Lower lobe of right lung (tissue), 2 donors: ENCODE measurements around the gene AUNIP. TPM values are rescaled to one million over a fixed set of nuclear protein-coding genes. Genes with fewer than 3 reads are reported as not detected.
A peak's percentile ranks its signal among the peaks of the same experiment; 100 is the strongest.

Source experiments
- ATAC-seq, 2 donors: fragments of 200-7000 bp; cut with Tn5 transposase; one replicate each; pipeline ENCODE4 v1.9.1; 2020 to 2022; ENCODE audit warnings: mild to moderate bottlenecking in 2 of 2, moderate library complexity in 2 of 2
- DNase-seq: peaks from one replicate; pipeline ENCODE4 v3.0.0-alpha.2; 2020
- H3K27ac ChIP-seq: fragments of 200-600 bp; one replicate; pipeline ENCODE4 v1.8.0; 2022
- H3K27me3 ChIP-seq: fragments of 200-600 bp; one replicate; pipeline ENCODE4 v1.8.0; 2022; ENCODE audit warnings: low read depth
- H3K36me3 ChIP-seq: fragments of 200-600 bp; one replicate; pipeline ENCODE4 v1.8.0; 2022; ENCODE audit warnings: mild to moderate bottlenecking
- H3K4me1 ChIP-seq: fragments of 200-600 bp; one replicate; pipeline ENCODE4 v1.8.0; 2022
- H3K4me3 ChIP-seq: fragments of 200-600 bp; one replicate; pipeline ENCODE4 v1.8.0; 2022; ENCODE audit warnings: mild to moderate bottlenecking
- H3K9me3 ChIP-seq: fragments of 200-600 bp; one replicate; pipeline ENCODE4 v1.8.0; 2022
- intact Hi-C: fragments of 100-400 bp; cut with DNase I; formaldehyde crosslinking; loops from one replicate; pipeline ENCODE4 v1.11.0; 2022
- total RNA-seq: library from RNA; stranded (reverse); fragmentation: NEBNext Ultra II Directional; extraction: Animal tissue kit (Norgen Biotek cat#: 25700); gene quantifications from one replicate; pipeline ENCODE4 v1.2.1, GENCODE V29; 2021
- TF ChIP-seq, protein P1 (sequence below): fragments of 200-600 bp; IDR thresholded peaks from one replicate; pipeline ENCODE4 v1.8.0; 2022; ENCODE audit warnings: antibody characterized with exemption, mild to moderate bottlenecking
- donor health status: DM: no; HTN: yes; CAD: no; lungs with severe emphysema.

The AUNIP gene
- total RNA-seq, 1 donor from 2014 or later: not detected

DNA sequence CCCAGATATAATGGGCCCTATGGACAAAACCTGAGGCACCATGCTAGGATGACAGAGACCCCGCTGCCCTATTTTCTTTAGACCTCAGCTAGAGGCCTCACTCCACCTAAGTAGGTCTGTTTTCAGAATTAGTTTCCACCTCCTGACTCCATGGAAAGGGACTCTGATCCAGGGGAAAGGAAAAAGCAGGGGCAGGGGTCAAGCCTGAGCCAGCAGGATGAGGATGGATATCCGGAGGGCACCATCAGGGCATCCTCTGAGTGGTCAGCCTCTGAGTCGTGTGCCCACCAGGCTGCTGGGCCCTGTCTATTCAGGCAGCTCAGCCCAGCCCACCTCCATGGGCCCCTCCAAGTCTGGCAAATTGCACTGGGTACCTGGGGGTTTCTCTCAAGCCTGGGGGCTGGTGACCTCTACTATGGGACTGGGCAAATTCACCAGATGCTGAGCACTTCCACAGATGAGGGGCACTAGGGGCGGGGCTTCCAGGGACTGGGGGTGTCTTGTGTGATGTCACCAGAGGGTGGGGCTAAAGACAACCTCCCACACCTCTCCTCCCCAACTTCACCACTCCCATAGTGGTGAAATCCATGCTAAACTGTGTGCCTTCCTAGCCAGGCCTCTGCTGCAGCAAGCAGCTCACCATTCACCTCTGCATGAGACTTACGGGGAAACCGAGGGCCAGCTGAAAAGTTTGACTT lies 10.8 kb upstream of the AUNIP start:
- TF ChIP-seq, protein P1, sequence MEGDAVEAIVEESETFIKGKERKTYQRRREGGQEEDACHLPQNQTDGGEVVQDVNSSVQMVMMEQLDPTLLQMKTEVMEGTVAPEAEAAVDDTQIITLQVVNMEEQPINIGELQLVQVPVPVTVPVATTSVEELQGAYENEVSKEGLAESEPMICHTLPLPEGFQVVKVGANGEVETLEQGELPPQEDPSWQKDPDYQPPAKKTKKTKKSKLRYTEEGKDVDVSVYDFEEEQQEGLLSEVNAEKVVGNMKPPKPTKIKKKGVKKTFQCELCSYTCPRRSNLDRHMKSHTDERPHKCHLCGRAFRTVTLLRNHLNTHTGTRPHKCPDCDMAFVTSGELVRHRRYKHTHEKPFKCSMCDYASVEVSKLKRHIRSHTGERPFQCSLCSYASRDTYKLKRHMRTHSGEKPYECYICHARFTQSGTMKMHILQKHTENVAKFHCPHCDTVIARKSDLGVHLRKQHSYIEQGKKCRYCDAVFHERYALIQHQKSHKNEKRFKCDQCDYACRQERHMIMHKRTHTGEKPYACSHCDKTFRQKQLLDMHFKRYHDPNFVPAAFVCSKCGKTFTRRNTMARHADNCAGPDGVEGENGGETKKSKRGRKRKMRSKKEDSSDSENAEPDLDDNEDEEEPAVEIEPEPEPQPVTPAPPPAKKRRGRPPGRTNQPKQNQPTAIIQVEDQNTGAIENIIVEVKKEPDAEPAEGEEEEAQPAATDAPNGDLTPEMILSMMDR: no peak
- no peak for ATAC-seq
- Histone ChIP-seq H3K27me3 (no peaks in the 10 kb centered on the region), H3K27ac (no peak overlapping the region), H3K9me3 (no peaks in the 10 kb centered on the region), H3K36me3 (no peaks in the 10 kb centered on the region), H3K4me1 (peaks cover 40% of the 10 kb centered on the region), H3K4me3 (no peak overlapping the region)
- DNase-seq: no peak
- intact Hi-C loops: no loop called here

DNA sequence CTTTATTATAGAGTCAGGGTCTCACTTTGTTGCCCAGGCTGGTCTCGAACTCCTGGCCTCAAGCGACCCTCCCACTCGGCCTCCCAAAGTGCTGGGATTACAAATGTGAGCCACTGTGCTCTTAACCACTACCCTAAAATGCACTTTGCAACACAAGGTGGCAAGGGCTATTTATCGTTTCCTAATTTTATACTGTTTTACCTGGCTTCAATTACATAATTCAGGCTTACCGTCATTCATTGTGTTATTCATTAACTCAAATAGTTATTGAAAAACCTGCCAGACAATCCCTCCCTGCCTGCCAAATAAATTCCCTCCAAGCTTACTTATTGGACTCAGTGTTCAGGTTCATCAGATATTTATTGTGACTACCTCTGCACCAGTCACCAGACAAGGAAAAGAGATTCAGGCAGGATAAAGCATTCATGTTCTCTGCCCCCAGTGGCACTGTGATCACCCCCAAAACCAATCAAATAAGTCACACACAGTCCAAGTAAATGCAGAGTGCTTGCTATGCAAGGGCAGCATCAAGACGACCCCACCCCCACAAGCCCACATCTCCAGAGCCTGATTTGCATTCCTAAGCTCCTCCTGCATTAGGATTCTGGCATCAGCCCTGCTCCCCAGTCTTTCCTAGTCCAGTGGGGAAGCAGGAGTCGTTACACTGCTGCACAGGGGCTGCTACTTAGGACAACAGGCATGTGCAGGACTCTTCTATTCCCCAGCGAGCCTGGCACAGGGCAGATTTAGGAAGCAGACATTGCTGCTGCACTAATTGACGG lies 8.1 kb upstream of the AUNIP start:
- Histone ChIP-seq H3K36me3 (peaks cover 10% of the 10 kb centered on the region), H3K9me3 (no peaks in the 10 kb centered on the region), H3K27ac (peak overlapping the region; percentile 53), H3K4me3 (no peak overlapping the region), H3K4me1 (peaks cover 17% of the 10 kb centered on the region), H3K27me3 (no peaks in the 10 kb centered on the region)
- TF ChIP-seq, protein P1: no peak
- DNase-seq (no peak), ATAC-seq (peak; percentile 48 to 80)
- intact Hi-C loops: no loop called here

DNA sequence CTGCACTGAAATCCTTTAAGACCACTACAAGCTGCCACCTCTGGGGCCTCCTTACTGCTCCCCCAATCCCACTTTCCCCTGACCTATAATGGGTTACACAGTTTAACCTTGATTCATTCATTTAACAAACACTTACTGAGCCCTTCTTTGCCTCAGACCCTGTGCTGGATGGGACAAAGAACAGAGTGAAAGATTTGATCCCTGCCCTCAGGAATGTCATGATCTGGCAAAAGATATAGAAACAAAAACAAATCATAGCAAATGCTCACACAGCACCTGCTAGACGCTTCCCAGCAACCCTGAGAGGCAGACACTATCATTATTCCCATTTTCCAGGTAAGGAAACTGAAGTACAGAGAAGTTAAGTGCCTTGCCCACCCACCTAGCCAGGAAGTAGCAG lies 7.0 kb upstream of the AUNIP start:
- Histone ChIP-seq H3K9me3 (no peaks in the 10 kb centered on the region), H3K4me1 (peaks cover 8% of the 10 kb centered on the region), H3K36me3 (peaks cover 11% of the 10 kb centered on the region), H3K27me3 (no peaks in the 10 kb centered on the region), H3K4me3 (no peak overlapping the region), H3K27ac (no peak overlapping the region)
- TF ChIP-seq, protein P1: no peak
- ATAC-seq (no peak), DNase-seq (no peak)
- intact Hi-C loops: no loop called here

DNA sequence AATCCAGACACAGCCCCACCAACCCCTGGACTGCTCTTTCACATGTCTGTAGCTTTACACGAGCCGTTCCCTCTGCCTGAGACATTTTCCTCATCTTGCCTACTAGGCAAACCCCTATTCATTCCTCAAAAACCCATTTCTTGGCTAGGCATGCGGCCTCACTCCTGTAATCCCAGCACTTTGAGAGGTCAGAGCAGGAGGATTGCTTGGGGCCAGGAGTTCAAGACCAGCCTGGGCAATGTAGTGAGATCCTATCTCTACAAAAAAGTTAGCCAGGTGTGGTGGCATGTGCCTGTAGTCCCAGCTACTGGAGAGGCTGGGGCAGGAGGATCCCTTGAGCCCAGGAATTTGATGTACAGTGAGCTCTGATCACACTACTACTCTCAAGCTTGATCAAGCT lies 5.2 kb upstream of the AUNIP start:
- Histone ChIP-seq H3K9me3 (no peaks in the 10 kb centered on the region), H3K4me1 (peaks cover 16% of the 10 kb centered on the region), H3K4me3 (no peak overlapping the region), H3K36me3 (peaks cover 11% of the 10 kb centered on the region), H3K27me3 (no peaks in the 10 kb centered on the region), H3K27ac (no peak overlapping the region)
- intact Hi-C loops: no loop called here
- no peak for ATAC-seq
- TF ChIP-seq, protein P1: no peak
- no peak for DNase-seq

DNA sequence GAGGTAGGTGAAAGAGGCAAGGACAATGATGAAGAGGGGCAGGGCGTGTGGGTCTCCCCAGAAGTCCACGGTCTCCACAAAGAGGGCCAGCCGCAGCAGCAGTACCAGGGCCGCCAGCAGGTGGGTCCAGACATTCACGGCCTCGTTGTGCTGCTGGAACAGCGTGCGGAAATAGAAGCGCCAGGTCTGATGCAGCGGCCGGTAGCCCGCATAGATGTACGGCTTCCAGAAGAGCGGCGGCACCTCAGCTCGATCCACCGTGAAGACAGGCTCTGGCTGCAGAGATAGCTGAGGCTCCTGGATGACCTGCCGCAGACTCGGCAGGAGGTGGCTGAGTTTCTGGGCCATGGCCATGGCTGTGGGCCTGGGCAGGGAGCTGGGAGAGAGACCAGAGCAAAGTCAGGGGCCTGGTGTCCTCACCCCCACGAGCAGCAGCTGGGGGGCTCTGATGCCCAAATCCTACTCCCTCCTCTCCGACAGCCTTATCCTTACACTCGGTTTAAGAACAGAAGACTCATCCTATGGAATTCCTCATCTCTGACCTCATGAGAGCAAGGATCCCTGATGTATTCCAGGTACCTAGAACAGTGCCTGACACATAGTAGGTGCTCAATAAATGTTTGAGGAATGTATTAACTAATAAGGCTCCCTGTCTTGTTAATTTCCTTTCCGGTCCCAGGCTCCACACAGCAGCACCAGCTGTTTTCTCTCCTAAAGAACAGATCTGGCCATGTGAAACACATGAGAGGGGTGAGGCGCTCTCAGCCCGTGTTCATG lies 4.4 kb upstream of the AUNIP start:
- DNase-seq (no peak), ATAC-seq (no peak)
- TF ChIP-seq, protein P1: no peak
- Histone ChIP-seq H3K4me3 (no peak overlapping the region), H3K27ac (no peak overlapping the region), H3K36me3 (peaks cover 11% of the 10 kb centered on the region), H3K4me1 (peaks cover 21% of the 10 kb centered on the region), H3K9me3 (no peaks in the 10 kb centered on the region), H3K27me3 (no peaks in the 10 kb centered on the region)
- intact Hi-C loops: no loop called here
